ENCODE data around the gene PRDX3. TPM values are rescaled to one million over a fixed set of nuclear protein-coding genes. Genes with fewer than 3 reads are reported as not detected.

The PRDX3 gene
- polyA plus RNA-seq, 1 of the 3 experiments (the other 2 are of a cell fraction): 193 TPM

DNA sequence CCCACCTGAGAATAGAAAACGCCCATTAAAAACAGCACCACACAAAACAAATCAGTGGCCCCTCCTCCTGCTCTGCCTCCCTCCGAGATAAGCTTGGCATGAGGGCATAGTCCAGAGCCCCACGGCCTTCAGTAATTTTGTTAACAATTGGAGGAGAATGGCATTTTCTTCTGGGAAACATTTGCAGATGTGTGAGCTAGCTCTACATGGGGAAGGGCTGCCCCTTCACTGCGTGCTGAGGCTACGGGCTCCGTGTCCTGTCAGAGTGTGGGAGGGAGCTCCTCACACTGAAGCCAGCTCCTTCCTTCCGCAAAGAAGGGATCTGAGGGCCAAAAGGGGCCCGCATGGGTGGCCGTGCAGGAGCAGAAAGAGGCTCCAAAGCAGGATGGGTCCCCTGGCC is 43.9 kb upstream of the PRDX3 start:
- Histone ChIP-seq H3K9me2 (no peaks in the 10 kb centered on the region), H3K4me2 (no peak overlapping the region), H3K36me3 (replicated peaks in 1 of 2; ENCODE audit: control insufficient read depth in 1 of 2, insufficient read depth in 2 of 2, low read length in 1 of 2) (no peaks in the 10 kb centered on the region), H3K4me3 (ENCODE audit: low read depth in 2 of 2, low read length in 1 of 2) (no peak overlapping the region), H3K9ac (no peak overlapping the region), H3K4me1 (ENCODE audit: control insufficient read depth in 1 of 2, insufficient read depth in 2 of 2, low read depth in 1 of 2, low read length in 1 of 2) (peaks cover 7 to 28% of the 10 kb centered on the region in 2 experiments; a peak in 3 of 4 replicates), H2AFZ (ENCODE audit: low read depth) (no peak overlapping the region), H3K27me3 (ENCODE audit: insufficient read depth) (no peaks in the 10 kb centered on the region), H4K20me1 (ENCODE audit: insufficient read depth) (no peaks in the 10 kb centered on the region), H3F3A (replicated peaks; ENCODE audit: insufficient read depth) (no peaks in the 10 kb centered on the region), H3K79me2 (ENCODE audit: insufficient read depth) (no peaks in the 10 kb centered on the region; the same call in 1 of the 2 replicates), H3K27ac (ENCODE audit: low read depth in 2 of 2, low read length in 1 of 2) (peak overlapping the region in 1 of 2 experiments; percentile 76; a peak in 2 of 4 replicates), H3K9me3 (no peaks in the 10 kb centered on the region)
- TF ChIP-seq FOSL2 (IDR thresholded peaks at IDR 0.05; ENCODE audit: borderline replicate concordance, low read depth) (no peak), RAD21 (IDR thresholded peaks at IDR 0.05; ENCODE audit: low read length) (peak; percentile 26; the same call in 1 of the 2 replicates), NFIC (IDR thresholded peaks at IDR 0.05; ENCODE audit: borderline replicate concordance) (no peak), NRF1 (IDR thresholded peaks at IDR 0.05; ENCODE audit: low read depth, low read length) (no peak), GATA2 (CRISPR knock-in tag; IDR thresholded peaks at IDR 0.05) (peak; percentile 76), RFX5 (IDR thresholded peaks at IDR 0.05; ENCODE audit: low read length) (no peak), MXI1 (IDR thresholded peaks at IDR 0.05; ENCODE audit: low read depth, low read length) (peak; percentile 57; the same call in 1 of the 2 replicates), EP300 (IDR thresholded peaks at IDR 0.05; ENCODE audit: borderline replicate concordance in 1 of 2, low read depth in 1 of 2, low read length in 1 of 2) (peak in 1 of 2 experiments; percentile 81; a peak in 2 of 4 replicates), USF1 (IDR thresholded peaks at IDR 0.05; ENCODE audit: borderline replicate concordance, low read depth) (no peak), TCF12 (IDR thresholded peaks at IDR 0.05) (peak; percentile 21; the same call in 1 of the 2 replicates), RCOR1 (IDR thresholded peaks at IDR 0.05; ENCODE audit: low read length) (peak; percentile 89), POLR2AphosphoS5 (IDR thresholded peaks at IDR 0.05; ENCODE audit: low read depth, low read length) (no peak), CHD2 (IDR thresholded peaks at IDR 0.05; ENCODE audit: low read length, partially characterized antibody) (peak; percentile 35)
- TF ChIP-seq, protein P1, sequence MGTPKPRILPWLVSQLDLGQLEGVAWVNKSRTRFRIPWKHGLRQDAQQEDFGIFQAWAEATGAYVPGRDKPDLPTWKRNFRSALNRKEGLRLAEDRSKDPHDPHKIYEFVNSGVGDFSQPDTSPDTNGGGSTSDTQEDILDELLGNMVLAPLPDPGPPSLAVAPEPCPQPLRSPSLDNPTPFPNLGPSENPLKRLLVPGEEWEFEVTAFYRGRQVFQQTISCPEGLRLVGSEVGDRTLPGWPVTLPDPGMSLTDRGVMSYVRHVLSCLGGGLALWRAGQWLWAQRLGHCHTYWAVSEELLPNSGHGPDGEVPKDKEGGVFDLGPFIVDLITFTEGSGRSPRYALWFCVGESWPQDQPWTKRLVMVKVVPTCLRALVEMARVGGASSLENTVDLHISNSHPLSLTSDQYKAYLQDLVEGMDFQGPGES (IDR thresholded peaks at IDR 0.05; ENCODE audit: low read depth, low read length): no peak
- TF ChIP-seq, protein P2, sequence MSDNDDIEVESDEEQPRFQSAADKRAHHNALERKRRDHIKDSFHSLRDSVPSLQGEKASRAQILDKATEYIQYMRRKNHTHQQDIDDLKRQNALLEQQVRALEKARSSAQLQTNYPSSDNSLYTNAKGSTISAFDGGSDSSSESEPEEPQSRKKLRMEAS (IDR thresholded peaks at IDR 0.05; ENCODE audit: low read depth): no peak
- TF ChIP-seq, protein P3, sequence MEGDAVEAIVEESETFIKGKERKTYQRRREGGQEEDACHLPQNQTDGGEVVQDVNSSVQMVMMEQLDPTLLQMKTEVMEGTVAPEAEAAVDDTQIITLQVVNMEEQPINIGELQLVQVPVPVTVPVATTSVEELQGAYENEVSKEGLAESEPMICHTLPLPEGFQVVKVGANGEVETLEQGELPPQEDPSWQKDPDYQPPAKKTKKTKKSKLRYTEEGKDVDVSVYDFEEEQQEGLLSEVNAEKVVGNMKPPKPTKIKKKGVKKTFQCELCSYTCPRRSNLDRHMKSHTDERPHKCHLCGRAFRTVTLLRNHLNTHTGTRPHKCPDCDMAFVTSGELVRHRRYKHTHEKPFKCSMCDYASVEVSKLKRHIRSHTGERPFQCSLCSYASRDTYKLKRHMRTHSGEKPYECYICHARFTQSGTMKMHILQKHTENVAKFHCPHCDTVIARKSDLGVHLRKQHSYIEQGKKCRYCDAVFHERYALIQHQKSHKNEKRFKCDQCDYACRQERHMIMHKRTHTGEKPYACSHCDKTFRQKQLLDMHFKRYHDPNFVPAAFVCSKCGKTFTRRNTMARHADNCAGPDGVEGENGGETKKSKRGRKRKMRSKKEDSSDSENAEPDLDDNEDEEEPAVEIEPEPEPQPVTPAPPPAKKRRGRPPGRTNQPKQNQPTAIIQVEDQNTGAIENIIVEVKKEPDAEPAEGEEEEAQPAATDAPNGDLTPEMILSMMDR (IDR thresholded peaks at IDR 0.05): no peak
- peak; percentile 62 for DNase-seq
- WGBS (ENCODE audit: low lambda C conversion rate): 53% methylated on average over 8 of the region's 9 CpGs
- POLR2A ChIA-PET: interaction anchor here (0.9 to 1.3 kb wide), 2 partner anchors 10 to 13 kb away, joined by 3 to 7 read pairs; no protein-coding TSS in a partner anchor
- CTCF ChIA-PET: interaction anchor here (0.7 to 3.9 kb wide), 6 partner anchors 12 to 223 kb away, joined by 3 to 38 read pairs (median 10); partner anchors contain the start of gene GRK5

All from SK-N-SH (cell line).